ENCODE data around the gene CYP4F3. TPM values are rescaled to one million over a fixed set of nuclear protein-coding genes. Genes with fewer than 3 reads are reported as not detected.
A peak's percentile ranks its signal among the peaks of the same experiment; 100 is the strongest.
"Not testable (repeated sequence)": the region's sequence is repeated elsewhere in the genome, so short reads cannot be mapped to it uniquely, and the experiment has no call there.

CYP4F3 gene, protein sequence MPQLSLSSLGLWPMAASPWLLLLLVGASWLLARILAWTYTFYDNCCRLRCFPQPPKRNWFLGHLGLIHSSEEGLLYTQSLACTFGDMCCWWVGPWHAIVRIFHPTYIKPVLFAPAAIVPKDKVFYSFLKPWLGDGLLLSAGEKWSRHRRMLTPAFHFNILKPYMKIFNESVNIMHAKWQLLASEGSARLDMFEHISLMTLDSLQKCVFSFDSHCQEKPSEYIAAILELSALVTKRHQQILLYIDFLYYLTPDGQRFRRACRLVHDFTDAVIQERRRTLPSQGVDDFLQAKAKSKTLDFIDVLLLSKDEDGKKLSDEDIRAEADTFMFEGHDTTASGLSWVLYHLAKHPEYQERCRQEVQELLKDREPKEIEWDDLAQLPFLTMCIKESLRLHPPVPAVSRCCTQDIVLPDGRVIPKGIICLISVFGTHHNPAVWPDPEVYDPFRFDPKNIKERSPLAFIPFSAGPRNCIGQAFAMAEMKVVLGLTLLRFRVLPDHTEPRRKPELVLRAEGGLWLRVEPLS
- polyA plus RNA-seq (2013): 0.01 TPM in 1 of 2 replicates, not detected in the other

GRCh38 chr19:15640294-15640903 lies at the start of gene CYP4F3:
Gene CYP4F3 (plus strand): TSS chr19:15640897. CDS start chr19:15641416, 519 bp downstream.
- Histone ChIP-seq H3K79me2 (ENCODE audit: control insufficient read depth, insufficient read depth, low read length, poor library complexity) (no peaks in the 10 kb centered on the region), H4K12ac (ENCODE audit: low read depth, low read length) (no peak within 1 kb of the TSS), H3K9me3 (ENCODE audit: insufficient read depth, low read depth, low read length) (peaks cover 62% of the 10 kb centered on the region), H3K4me1 (ENCODE audit: control insufficient read depth in 1 of 2, insufficient read depth in 2 of 2, low read length in 2 of 2) (no peaks in the 10 kb centered on the region), H3K18ac (ENCODE audit: low read length) (no peak within 1 kb of the TSS), H3K4me2 (ENCODE audit: low read length) (no peak within 1 kb of the TSS), H4K91ac (ENCODE audit: low read depth, low read length) (no peak within 1 kb of the TSS), H3K4me3 (ENCODE audit: low read depth, low read length) (peak within 1 kb of the TSS; percentile 25), H3K14ac (ENCODE audit: low read length) (no peak within 1 kb of the TSS), H4K8ac (ENCODE audit: low read depth, low read length) (no peak within 1 kb of the TSS), H2AK5ac (ENCODE audit: low read length) (no peak within 1 kb of the TSS), H3K79me1 (ENCODE audit: low read length) (no peaks in the 10 kb centered on the region), H2AFZ (ENCODE audit: insufficient read depth, low read length, poor library complexity) (no peak within 1 kb of the TSS), H3K9ac (ENCODE audit: low read length) (no peak within 1 kb of the TSS), H3K36me3 (ENCODE audit: control insufficient read depth in 1 of 2, insufficient read depth in 2 of 2, low read length in 2 of 2) (no peaks in the 10 kb centered on the region), H3K4ac (ENCODE audit: low read depth, low read length) (no peak within 1 kb of the TSS), H2BK5ac (ENCODE audit: low read depth, low read length, poor library complexity) (no peak within 1 kb of the TSS), H2BK12ac (ENCODE audit: low read length) (no peak within 1 kb of the TSS), H3K27me3 (ENCODE audit: insufficient read depth, low read length) (no peaks in the 10 kb centered on the region), H3K23ac (ENCODE audit: low read length) (no peak within 1 kb of the TSS), H3K27ac (ENCODE audit: low read depth, low read length) (no peak within 1 kb of the TSS), H2BK120ac (ENCODE audit: insufficient read depth, low read length, poor library complexity) (no peak within 1 kb of the TSS)
- DNase-seq: no peak
- no CpG with 5 or more reads among the region's 6 CpGs for WGBS (ENCODE audit: extremely low coverage, insufficient coverage, insufficient read length)

GRCh38 chr19:15591796-15592195 lies 48.9 kb upstream of the CYP4F3 start:
- H3K9me3 ChIP-seq (ENCODE audit: insufficient read depth, low read depth, low read length): peaks cover 41% of the 10 kb centered on the region
- H3K4me2 ChIP-seq (ENCODE audit: low read length): no peak overlapping the region
- no peaks in the 10 kb centered on the region for H3K27me3 ChIP-seq (ENCODE audit: insufficient read depth, low read length)
- no peak overlapping the region for H4K8ac ChIP-seq (ENCODE audit: low read depth, low read length)
- no peak overlapping the region for H3K4me3 ChIP-seq (ENCODE audit: low read depth, low read length)
- no peak overlapping the region for H2BK12ac ChIP-seq (ENCODE audit: low read length)
- no peak overlapping the region for H2BK120ac ChIP-seq (ENCODE audit: insufficient read depth, low read length, poor library complexity)
- H3K9ac ChIP-seq (ENCODE audit: low read length): no peak overlapping the region
- no peaks in the 10 kb centered on the region for H3K79me1 ChIP-seq (ENCODE audit: low read length)
- no peak overlapping the region for H4K12ac ChIP-seq (ENCODE audit: low read depth, low read length)
- H3K27ac ChIP-seq (ENCODE audit: low read depth, low read length): no peak overlapping the region
- WGBS (ENCODE audit: extremely low coverage, insufficient coverage, insufficient read length): no CpG with 5 or more reads among the region's 4 CpGs
- no peaks in the 10 kb centered on the region for H3K79me2 ChIP-seq (ENCODE audit: control insufficient read depth, insufficient read depth, low read length, poor library complexity)
- H3K4ac ChIP-seq (ENCODE audit: low read depth, low read length): no peak overlapping the region
- H3K36me3 ChIP-seq (ENCODE audit: control insufficient read depth in 1 of 2, insufficient read depth in 2 of 2, low read length in 2 of 2): no peaks in the 10 kb centered on the region
- no peak for DNase-seq
- no peak overlapping the region for H2AFZ ChIP-seq (ENCODE audit: insufficient read depth, low read length, poor library complexity)
- H3K23ac ChIP-seq (ENCODE audit: low read length): no peak overlapping the region
- H2BK5ac ChIP-seq (ENCODE audit: low read depth, low read length, poor library complexity): no peak overlapping the region
- H3K18ac ChIP-seq (ENCODE audit: low read length): no peak overlapping the region
- H2AK5ac ChIP-seq (ENCODE audit: low read length): no peak overlapping the region
- H3K14ac ChIP-seq (ENCODE audit: low read length): no peak overlapping the region
- H4K91ac ChIP-seq (ENCODE audit: low read depth, low read length): no peak overlapping the region
- H3K4me1 ChIP-seq (ENCODE audit: control insufficient read depth in 1 of 2, insufficient read depth in 2 of 2, low read length in 2 of 2): no peaks in the 10 kb centered on the region

GRCh38 chr19:15592506-15592905 lies 48.2 kb upstream of the CYP4F3 start:
- H3K14ac ChIP-seq (ENCODE audit: low read length); H2BK12ac ChIP-seq (ENCODE audit: low read length); H2BK120ac ChIP-seq (ENCODE audit: insufficient read depth, low read length, poor library complexity); H3K23ac ChIP-seq (ENCODE audit: low read length); H3K4me3 ChIP-seq (ENCODE audit: low read depth, low read length); H3K9ac ChIP-seq (ENCODE audit: low read length); H3K4me1 ChIP-seq (ENCODE audit: control insufficient read depth in 1 of 2, insufficient read depth in 2 of 2, low read length in 2 of 2); H2BK5ac ChIP-seq (ENCODE audit: low read depth, low read length, poor library complexity); H3K79me1 ChIP-seq (ENCODE audit: low read length); H2AFZ ChIP-seq (ENCODE audit: insufficient read depth, low read length, poor library complexity); H3K27ac ChIP-seq (ENCODE audit: low read depth, low read length); H3K4ac ChIP-seq (ENCODE audit: low read depth, low read length); H3K79me2 ChIP-seq (ENCODE audit: control insufficient read depth, insufficient read depth, low read length, poor library complexity); H3K4me2 ChIP-seq (ENCODE audit: low read length); H4K12ac ChIP-seq (ENCODE audit: low read depth, low read length); H2AK5ac ChIP-seq (ENCODE audit: low read length); H3K27me3 ChIP-seq (ENCODE audit: insufficient read depth, low read length); H4K8ac ChIP-seq (ENCODE audit: low read depth, low read length); H3K36me3 ChIP-seq (ENCODE audit: control insufficient read depth in 1 of 2, insufficient read depth in 2 of 2, low read length in 2 of 2); H4K91ac ChIP-seq (ENCODE audit: low read depth, low read length); DNase-seq; H3K18ac ChIP-seq (ENCODE audit: low read length): not testable (repeated sequence)
- no CpG with 5 or more reads among the region's 5 CpGs for WGBS (ENCODE audit: extremely low coverage, insufficient coverage, insufficient read length)
- H3K9me3 ChIP-seq (ENCODE audit: insufficient read depth, low read depth, low read length): peaks cover 38% of the 10 kb centered on the region

GRCh38 chr19:15593766-15594165 lies 46.9 kb upstream of the CYP4F3 start:
- WGBS (ENCODE audit: extremely low coverage, insufficient coverage, insufficient read length): no CpG with 5 or more reads among the region's 4 CpGs
- H3K9ac ChIP-seq (ENCODE audit: low read length); DNase-seq; H3K14ac ChIP-seq (ENCODE audit: low read length); H3K4ac ChIP-seq (ENCODE audit: low read depth, low read length); H3K27me3 ChIP-seq (ENCODE audit: insufficient read depth, low read length); H3K18ac ChIP-seq (ENCODE audit: low read length); H3K79me1 ChIP-seq (ENCODE audit: low read length); H3K4me2 ChIP-seq (ENCODE audit: low read length); H3K79me2 ChIP-seq (ENCODE audit: control insufficient read depth, insufficient read depth, low read length, poor library complexity); H2BK120ac ChIP-seq (ENCODE audit: insufficient read depth, low read length, poor library complexity); H2BK12ac ChIP-seq (ENCODE audit: low read length); H3K23ac ChIP-seq (ENCODE audit: low read length); H4K12ac ChIP-seq (ENCODE audit: low read depth, low read length); H3K27ac ChIP-seq (ENCODE audit: low read depth, low read length); H2AK5ac ChIP-seq (ENCODE audit: low read length); H4K91ac ChIP-seq (ENCODE audit: low read depth, low read length); H2BK5ac ChIP-seq (ENCODE audit: low read depth, low read length, poor library complexity); H3K36me3 ChIP-seq (ENCODE audit: control insufficient read depth in 1 of 2, insufficient read depth in 2 of 2, low read length in 2 of 2); H4K8ac ChIP-seq (ENCODE audit: low read depth, low read length); H3K4me1 ChIP-seq (ENCODE audit: control insufficient read depth in 1 of 2, insufficient read depth in 2 of 2, low read length in 2 of 2); H2AFZ ChIP-seq (ENCODE audit: insufficient read depth, low read length, poor library complexity); H3K4me3 ChIP-seq (ENCODE audit: low read depth, low read length): not testable (repeated sequence)
- peaks cover 29% of the 10 kb centered on the region for H3K9me3 ChIP-seq (ENCODE audit: insufficient read depth, low read depth, low read length)
